DOHH2 (cell line): ENCODE results near the gene PMM2.

Experiments
- EZH2phosphoT487 ChIP-seq: fragments of 200-600 bp; sonication (generic); IDR thresholded peaks from 2 replicates; pipeline ENCODE4 v1.6.1; 2017; ENCODE audit warnings: borderline replicate concordance, mild to moderate bottlenecking, antibody characterized with exemption, low read length, moderate library complexity, mixed read lengths
- TF ChIP-seq, protein P1 (sequence below): fragments of 200-600 bp; sonication (generic); IDR thresholded peaks from one replicate; pipeline ENCODE4 v1.5.1; 2014; ENCODE audit warnings: antibody characterized with exemption, mild to moderate bottlenecking, low read depth, low read length; ENCODE audit not compliant: poor library complexity, severe bottlenecking

DNA sequence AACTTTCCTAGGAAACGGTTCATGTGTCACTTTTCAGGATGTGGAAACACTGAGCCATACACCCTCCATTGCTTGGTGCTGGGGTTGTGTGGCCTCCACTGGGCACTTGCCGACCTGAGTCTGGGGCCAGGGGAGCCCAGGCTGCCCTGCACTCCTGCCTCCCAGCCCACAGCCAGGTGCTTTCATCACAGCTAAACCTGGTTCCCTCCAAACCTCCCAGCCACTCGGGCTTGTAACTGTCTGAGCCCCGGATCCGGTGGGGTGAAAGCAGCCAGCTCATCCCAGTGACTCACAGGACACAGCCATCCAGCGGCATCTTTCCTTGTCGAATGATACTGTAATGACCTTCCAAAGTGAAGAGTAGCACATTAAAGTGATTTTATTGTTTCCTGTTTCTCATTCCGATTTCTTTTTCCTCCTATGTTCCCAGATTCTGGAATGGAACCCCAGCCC lies 51.3 kb downstream of the PMM2 start:
- TF ChIP-seq, protein P1, sequence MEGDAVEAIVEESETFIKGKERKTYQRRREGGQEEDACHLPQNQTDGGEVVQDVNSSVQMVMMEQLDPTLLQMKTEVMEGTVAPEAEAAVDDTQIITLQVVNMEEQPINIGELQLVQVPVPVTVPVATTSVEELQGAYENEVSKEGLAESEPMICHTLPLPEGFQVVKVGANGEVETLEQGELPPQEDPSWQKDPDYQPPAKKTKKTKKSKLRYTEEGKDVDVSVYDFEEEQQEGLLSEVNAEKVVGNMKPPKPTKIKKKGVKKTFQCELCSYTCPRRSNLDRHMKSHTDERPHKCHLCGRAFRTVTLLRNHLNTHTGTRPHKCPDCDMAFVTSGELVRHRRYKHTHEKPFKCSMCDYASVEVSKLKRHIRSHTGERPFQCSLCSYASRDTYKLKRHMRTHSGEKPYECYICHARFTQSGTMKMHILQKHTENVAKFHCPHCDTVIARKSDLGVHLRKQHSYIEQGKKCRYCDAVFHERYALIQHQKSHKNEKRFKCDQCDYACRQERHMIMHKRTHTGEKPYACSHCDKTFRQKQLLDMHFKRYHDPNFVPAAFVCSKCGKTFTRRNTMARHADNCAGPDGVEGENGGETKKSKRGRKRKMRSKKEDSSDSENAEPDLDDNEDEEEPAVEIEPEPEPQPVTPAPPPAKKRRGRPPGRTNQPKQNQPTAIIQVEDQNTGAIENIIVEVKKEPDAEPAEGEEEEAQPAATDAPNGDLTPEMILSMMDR = no peak
- TF ChIP-seq EZH2phosphoT487 = no peak
